ENCODE results near the gene ASRGL1.
"Not testable (repeated sequence)": the region's sequence is repeated elsewhere in the genome, so short reads cannot be mapped to it uniquely, and the experiment has no call there.

ASRGL1 gene

GRCh38 chr11:62352355-62353336 lies 15.4 kb downstream of the ASRGL1 start:
- no peak for DNase-seq (ENCODE audit: low read depth in 2 of 2)

- DNase-seq (ENCODE audit: low read depth in 2 of 2), result no peak
Measured at GRCh38 chr11:62353841-62354240, 16.6 kb downstream of the ASRGL1 start.

- DNase-seq (ENCODE audit: low read depth in 2 of 2), result no peak
Measured at GRCh38 chr11:62358273-62358672, 21.0 kb downstream of the ASRGL1 start.

GRCh38 chr11:62359475-62359874 lies 22.2 kb downstream of the ASRGL1 start:
- DNase-seq (ENCODE audit: low read depth in 2 of 2), result no peak

GRCh38 chr11:62360685-62361084 lies 23.4 kb downstream of the ASRGL1 start:
- no peak for DNase-seq (ENCODE audit: low read depth in 2 of 2)

- DNase-seq (ENCODE audit: low read depth in 2 of 2), result not testable (repeated sequence)
Measured at GRCh38 chr11:62368861-62369477, 31.7 kb downstream of the ASRGL1 start.

- no peak for DNase-seq (ENCODE audit: low read depth in 2 of 2)
Measured at GRCh38 chr11:62370743-62371440, 33.6 kb downstream of the ASRGL1 start.

GRCh38 chr11:62372871-62373270 lies 35.6 kb downstream of the ASRGL1 start:
- no peak for DNase-seq (ENCODE audit: low read depth in 2 of 2)

- DNase-seq (ENCODE audit: low read depth in 2 of 2), result no peak
Measured at GRCh38 chr11:62373464-62374119, 36.3 kb downstream of the ASRGL1 start.

GRCh38 chr11:62374801-62375200 lies 37.6 kb downstream of the ASRGL1 start:
- DNase-seq (ENCODE audit: low read depth in 2 of 2), result no peak

- DNase-seq (ENCODE audit: low read depth in 2 of 2), result not testable (repeated sequence)
Measured at GRCh38 chr11:62378459-62379063, 41.3 kb downstream of the ASRGL1 start.

GRCh38 chr11:62379586-62379985 lies 42.3 kb downstream of the ASRGL1 start:
- not testable (repeated sequence) for DNase-seq (ENCODE audit: low read depth in 2 of 2)

GRCh38 chr11:62380821-62381245 lies 43.6 kb downstream of the ASRGL1 start:
- peak in 1 of 2 experiments; percentile 19 for DNase-seq (ENCODE audit: low read depth in 2 of 2)

- DNase-seq (ENCODE audit: low read depth in 2 of 2), result no peak
Measured at GRCh38 chr11:62383822-62384221, 46.6 kb downstream of the ASRGL1 start.

- not testable (repeated sequence) for DNase-seq (ENCODE audit: low read depth in 2 of 2)
Measured at GRCh38 chr11:62386083-62386482, 48.8 kb downstream of the ASRGL1 start.

- no peak for DNase-seq (ENCODE audit: low read depth in 2 of 2)
Measured at GRCh38 chr11:62387381-62387780, 50.1 kb downstream of the ASRGL1 start.

- DNase-seq (ENCODE audit: low read depth in 2 of 2), result no peak
Measured at GRCh38 chr11:62388999-62389398, 51.8 kb downstream of the ASRGL1 start.

GRCh38 chr11:62390237-62390636 lies 53.0 kb downstream of the ASRGL1 start:
- DNase-seq (ENCODE audit: low read depth in 2 of 2), result no peak

GRCh38 chr11:62390722-62391121 lies 53.5 kb downstream of the ASRGL1 start:
- no peak for DNase-seq (ENCODE audit: low read depth in 2 of 2)

GRCh38 chr11:62391642-62392425 lies 54.6 kb downstream of the ASRGL1 start:
- no peak for DNase-seq (ENCODE audit: low read depth in 2 of 2)
